Adrenal gland (tissue), 19 donors: ENCODE data around the gene HIP1. TPM values are rescaled to one million over a fixed set of nuclear protein-coding genes. Genes with fewer than 3 reads are reported as not detected.
A peak's percentile ranks its signal among the peaks of the same experiment; 100 is the strongest.
"Not testable (repeated sequence)": the region's sequence is repeated elsewhere in the genome, so short reads cannot be mapped to it uniquely, and the experiment has no call there.

ENCODE experiments used
- DNase-seq, 7 donors: peaks; one replicate each; pipeline ENCODE4 v3.0.0-alpha.2; 2019 to 2020
- H3K27ac ChIP-seq, 5 donors: fragments of 200-600 bp; sonication (generic) in 4 of 5; 1 replicate in 3 of 5; 2 replicates in 2 of 5; pipeline versions ENCODE4 v1.5.1 to v1.8.0; 2016 to 2020; ENCODE audit warnings: mild to moderate bottlenecking in 1 of 5
- H3K27me3 ChIP-seq: fragments of 200-600 bp; 2 replicates; pipeline ENCODE4 v1.8.0; 2021
- H3K36me3 ChIP-seq, 2 donors: fragments of 200-600 bp; replicated peaks in 1 of 2; 1 replicate in 1 of 2; 2 replicates in 1 of 2; pipeline versions ENCODE4 v1.5.1 to v1.8.0; 2018 to 2022
- H3K4me1 ChIP-seq, 2 donors: fragments of 200-600 bp; replicated peaks in 1 of 2; 1 replicate in 1 of 2; 2 replicates in 1 of 2; pipeline versions ENCODE4 v1.5.1 to v1.8.0; 2018 to 2021
- H3K4me3 ChIP-seq, 4 donors: fragments of 200-600 bp; sonication (generic) in 3 of 4; one replicate each; pipeline ENCODE4 v1.5.1; 2016 to 2018
- H3K9me3 ChIP-seq, 3 donors: fragments of 200-600 bp; sonication (generic) in 1 of 3; replicated peaks in 1 of 3; 1 replicate in 2 of 3; 2 replicates in 1 of 3; pipeline versions ENCODE4 v1.5.1 to v1.8.0; 2016 to 2021
- POLR2A ChIP-seq, 2 donors: fragments of 450-650 bp; IDR thresholded peaks; one replicate each; pipeline ENCODE4 v1.6.1; 2017; ENCODE audit warnings: antibody characterized with exemption in 2 of 2, mild to moderate bottlenecking in 2 of 2, moderate library complexity in 1 of 2
- WGBS, 4 donors: extraction: QIAGEN DNeasy Blood & Tissue Kit in 2 of 4; methylation state at CpG; one replicate each; pipeline versions ENCODE4 v1.1.5 to v1.1.7; 2013 to 2017; 5-methylcytosine and 5-hydroxymethylcytosine counted together
- intact Hi-C, 2 donors: fragments of 100-400 bp; cut with DNase I; formaldehyde crosslinking; loops; one replicate each; pipeline versions ENCODE4 v1.14.1 to v1.15.0; 2022 to 2023
- long read RNA-seq, 10 donors: library from polyadenylated mRNA in 3 of 10; unstranded in 2 of 10; stranded (forward) in 1 of 10; transcript quantifications; one replicate each; pipeline ENCODE4 v2.0.0 and lab custom pipeline, GENCODE V29; 2021 to 2026
- polyA plus RNA-seq, 3 donors: library from polyadenylated mRNA; stranded (reverse); fragments of 200-250 nt in 2 of 3; fragments of 350-450 nt in 1 of 3; fragmentation: Illumina TruSeq in 1 of 3; extraction: RNeasy Lipid Tissue Mini Kit (QIAGEN cat#74804) in 1 of 3; gene quantifications; one replicate each; pipeline ENCODE4 v1.2.3, GENCODE V29; 2013 to 2014
- total RNA-seq, 9 donors: library from RNA; depleted of rRNA in 4 of 9; stranded (reverse); fragments of >200 nt in 4 of 9; fragments of 120-200 nt in 1 of 9; fragmentation: NEBNext Ultra II Directional in 1 of 9; extraction: Animal tissue kit (Norgen Biotek cat#: 25700) in 1 of 9; gene quantifications; one replicate each; pipeline versions ENCODE4 v1.1.0 to v1.2.4, GENCODE V29; 2013 to 2023
- TF ChIP-seq, protein P1 (sequence below), 6 experiments: fragments of 450-650 bp in 4 of 6; fragments of 200-600 bp in 2 of 6; sonication (generic) in 1 of 6; IDR thresholded peaks; 1 replicate in 5 of 6; 2 replicates in 1 of 6; pipeline versions ENCODE4 v1.5.1 to v1.8.0; 2016 to 2021; ENCODE audit warnings: antibody characterized with exemption in 6 of 6, mild to moderate bottlenecking in 2 of 6, moderate library complexity in 1 of 6
- donor health status: healthy with polysubstance abuse.
- donor health status: Bipolar disorder and iron deficiency.
- donor health status: DM: yes; HTN: yes; CAD: no.
- donor health status: DM: no; HTN: no; CAD: no.
- donor health status: DM: no; HTN: no; CAD: no.
- donor health status: DM: yes; HTN: yes; CAD: no.

Gene HIP1
- total RNA-seq = 10 to 100 TPM; 24.3 to 48.9 (median 34.0) TPM
- 10 to 100 TPM in 1 of 3 donors, 1 to 10 TPM in 2; 5.9 to 18.2 (median 9.7) TPM for polyA plus RNA-seq
- long read RNA-seq, donor 1, partial matches to known transcripts = 0 of 1 reads
- long read RNA-seq, donor 1, other reads (novel, unspliced or antisense) = 0 of 1 reads
- long read RNA-seq, donor 2, partial matches to known transcripts = 5 of 5 reads
- long read RNA-seq, donor 2, other reads (novel, unspliced or antisense) = 0 of 5 reads
- long read RNA-seq, donor 3 = 0 reads
- long read RNA-seq, donor 4, partial matches to known transcripts = 1 of 4 reads
- long read RNA-seq, donor 4, other reads (novel, unspliced or antisense) = 3 of 4 reads
- long read RNA-seq, donor 5, full-length matches to known transcripts = 2 of 13 reads
- long read RNA-seq, donor 5, partial matches to known transcripts = 3 of 13 reads
- long read RNA-seq, donor 5, other reads (novel, unspliced or antisense) = 8 of 13 reads
- long read RNA-seq, donor 6, partial matches to known transcripts = 0 of 2 reads
- long read RNA-seq, donor 6, other reads (novel, unspliced or antisense) = 1 of 2 reads
- long read RNA-seq, donor 7 = 0 reads
- long read RNA-seq, donor 8, partial matches to known transcripts = 0 of 2 reads
- long read RNA-seq, donor 8, other reads (novel, unspliced or antisense) = 0 of 2 reads
- long read RNA-seq, donor 9, partial matches to known transcripts = 11 of 12 reads
- long read RNA-seq, donor 9, other reads (novel, unspliced or antisense) = 0 of 12 reads
- long read RNA-seq, donor 10 = 0 reads

DNA sequence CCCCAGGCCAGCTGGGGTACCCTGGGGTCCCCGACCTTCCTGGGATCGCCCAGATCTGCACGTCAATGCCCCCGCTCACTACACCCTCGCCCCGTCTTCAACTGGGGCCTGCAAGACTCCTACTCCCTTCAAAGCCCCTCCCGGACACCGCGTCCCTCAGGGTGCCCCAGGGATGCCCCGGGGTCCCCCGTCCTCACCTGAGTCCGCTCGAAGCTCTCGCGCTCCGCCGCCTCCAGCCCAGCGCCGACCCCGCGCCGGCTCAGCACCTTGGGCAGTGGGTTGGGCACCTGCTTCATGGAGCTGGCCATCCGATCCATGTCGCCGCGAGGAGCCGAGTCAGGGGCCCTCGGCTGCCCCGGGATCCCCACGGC is at the start of gene HIP1:
HIP1 (minus strand) TSS at position 338 of the 371 bp plus-strand sequence; CDS start at position 317, 21 bp downstream.
- Histone ChIP-seq H3K4me1 (peaks cover 0 to 10% of the 10 kb centered on the region in 2 donors), H3K27me3 (no peaks in the 10 kb centered on the region), H3K9me3 (no peaks in the 10 kb centered on the region), H3K27ac (peak within 1 kb of the TSS; percentile 65 to 96 (median 75)), H3K36me3 (no peaks in the 10 kb centered on the region), H3K4me3 (peak within 1 kb of the TSS; percentile 68 to 96 (median 92))
- no peak for TF ChIP-seq POLR2A (IDR thresholded peaks at IDR 0.05)
- TF ChIP-seq, protein P1, sequence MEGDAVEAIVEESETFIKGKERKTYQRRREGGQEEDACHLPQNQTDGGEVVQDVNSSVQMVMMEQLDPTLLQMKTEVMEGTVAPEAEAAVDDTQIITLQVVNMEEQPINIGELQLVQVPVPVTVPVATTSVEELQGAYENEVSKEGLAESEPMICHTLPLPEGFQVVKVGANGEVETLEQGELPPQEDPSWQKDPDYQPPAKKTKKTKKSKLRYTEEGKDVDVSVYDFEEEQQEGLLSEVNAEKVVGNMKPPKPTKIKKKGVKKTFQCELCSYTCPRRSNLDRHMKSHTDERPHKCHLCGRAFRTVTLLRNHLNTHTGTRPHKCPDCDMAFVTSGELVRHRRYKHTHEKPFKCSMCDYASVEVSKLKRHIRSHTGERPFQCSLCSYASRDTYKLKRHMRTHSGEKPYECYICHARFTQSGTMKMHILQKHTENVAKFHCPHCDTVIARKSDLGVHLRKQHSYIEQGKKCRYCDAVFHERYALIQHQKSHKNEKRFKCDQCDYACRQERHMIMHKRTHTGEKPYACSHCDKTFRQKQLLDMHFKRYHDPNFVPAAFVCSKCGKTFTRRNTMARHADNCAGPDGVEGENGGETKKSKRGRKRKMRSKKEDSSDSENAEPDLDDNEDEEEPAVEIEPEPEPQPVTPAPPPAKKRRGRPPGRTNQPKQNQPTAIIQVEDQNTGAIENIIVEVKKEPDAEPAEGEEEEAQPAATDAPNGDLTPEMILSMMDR (IDR thresholded peaks at IDR 0.05) = no peak
- WGBS, 4 donors = 0 to 1% (median 0%) methylated on average over 19 to 30 of the region's 30 CpGs; no CpG with 5 or more reads in 1 of the 4 donors
- intact Hi-C loops = no loop called here
- DNase-seq = peak in 1 of 7 donors; percentile 28

DNA sequence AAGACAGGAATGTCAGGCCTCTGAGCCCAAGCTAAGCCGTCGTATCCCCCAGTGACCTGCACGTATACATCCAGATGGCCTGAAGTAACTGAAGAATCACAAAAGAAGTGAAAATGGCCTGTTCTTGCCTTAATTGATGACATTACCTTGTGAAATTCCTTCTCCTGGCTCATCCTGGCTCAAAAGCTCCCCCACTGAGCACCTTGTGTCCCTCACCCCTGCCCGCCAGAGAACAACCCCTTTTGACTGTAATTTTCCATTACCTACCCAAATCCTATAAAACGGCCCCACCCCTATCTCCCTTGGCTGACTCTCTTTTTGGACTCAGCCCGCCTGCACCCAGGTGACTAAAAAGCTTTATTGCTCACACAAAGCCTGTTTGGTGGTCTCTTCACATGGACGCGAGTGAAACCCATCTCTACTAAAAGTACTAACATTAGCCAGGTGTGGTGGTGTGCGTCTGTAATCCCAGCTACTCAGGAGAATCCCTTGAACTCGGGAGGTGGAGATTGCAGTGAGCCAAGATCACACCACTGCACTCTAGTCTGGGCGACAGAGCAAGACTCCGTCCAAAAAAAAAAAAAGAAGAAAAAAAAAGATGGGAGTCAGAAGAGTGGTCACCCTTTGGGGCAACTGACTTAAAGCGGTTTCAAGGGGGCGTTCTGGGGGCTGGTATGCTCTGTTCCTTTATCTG is 49.6 kb upstream of the HIP1 start:
- H3K9me3 ChIP-seq, H3K4me3 ChIP-seq, H3K36me3 ChIP-seq, H3K27ac ChIP-seq, DNase-seq, H3K4me1 ChIP-seq, H3K27me3 ChIP-seq: not testable (repeated sequence)
- WGBS, 4 donors = 83 to 86% (median 84%) methylated on average over 14 of the region's 14 CpGs
- intact Hi-C loops = loop anchor here in 1 of 2 donors (10.0 kb wide), 1 partner anchor 226 kb away; no protein-coding TSS in a partner anchor

DNA sequence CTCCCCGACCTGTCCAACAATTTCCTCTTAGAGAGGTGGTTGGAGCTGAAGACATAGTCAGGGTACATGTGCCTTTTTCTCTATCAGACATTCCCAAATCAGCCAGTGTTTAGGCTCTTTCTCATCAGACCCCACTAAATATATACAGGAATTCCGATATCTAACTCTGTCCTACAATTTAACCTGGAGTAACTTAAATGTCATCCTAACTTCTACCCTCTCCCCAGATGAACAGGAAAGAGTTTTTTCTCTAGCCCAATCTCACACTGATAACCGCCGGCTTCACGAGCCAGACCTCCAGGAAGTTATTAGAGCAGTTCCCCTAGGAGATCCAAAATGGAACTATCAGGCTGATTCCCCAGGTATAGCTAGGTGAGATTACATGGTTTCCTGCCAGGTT is 44.3 kb upstream of the HIP1 start:
- intact Hi-C loops = loop anchor here in 1 of 2 donors (10.0 kb wide), 1 partner anchor 232 kb away; no protein-coding TSS in a partner anchor
- not testable (repeated sequence) for H3K9me3 ChIP-seq, H3K4me1 ChIP-seq, H3K36me3 ChIP-seq, DNase-seq, H3K4me3 ChIP-seq, H3K27ac ChIP-seq, H3K27me3 ChIP-seq
- 84 to 89% (median 87%) methylated on average over 5 of the region's 5 CpGs for whole genome bisulfite sequencing, 4 donors

DNA sequence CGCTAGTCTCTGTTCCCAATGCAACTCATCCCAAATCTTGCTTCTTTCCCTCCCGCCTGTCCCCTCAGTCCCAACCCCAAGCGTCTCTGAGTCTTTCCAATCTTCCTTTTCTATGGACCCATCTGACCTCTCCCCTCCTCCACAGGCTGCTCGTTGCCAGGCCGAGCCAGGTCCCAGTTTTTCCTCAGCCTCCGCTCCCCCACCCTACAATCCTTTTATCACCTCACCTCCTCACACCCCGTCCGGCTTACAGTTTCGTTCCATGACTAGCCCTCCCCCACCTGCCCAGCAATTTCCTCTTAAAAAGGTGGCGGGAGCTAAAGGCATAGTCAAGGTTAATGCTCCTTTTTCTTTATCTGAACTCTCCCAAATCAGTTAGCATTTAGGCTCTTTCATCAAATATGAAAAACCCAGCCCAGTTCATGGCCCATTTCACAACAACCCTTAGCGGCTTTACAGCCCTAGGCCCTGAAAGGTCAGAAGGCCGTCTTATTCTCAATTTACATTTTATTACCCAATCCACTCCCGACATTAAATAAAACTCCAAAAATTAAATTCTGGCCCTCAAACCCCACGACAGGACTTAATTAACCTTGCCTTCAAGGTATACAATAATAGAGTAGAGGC is 42.0 kb upstream of the HIP1 start:
- WGBS, 4 donors = 83 to 87% (median 86%) methylated on average over 14 of the region's 14 CpGs
- intact Hi-C loops = loop anchor here in 1 of 2 donors (10.0 kb wide), 1 partner anchor 234 kb away; no protein-coding TSS in a partner anchor
- H3K27ac ChIP-seq, H3K4me3 ChIP-seq, DNase-seq, H3K36me3 ChIP-seq, H3K9me3 ChIP-seq, H3K4me1 ChIP-seq, H3K27me3 ChIP-seq: not testable (repeated sequence)

DNA sequence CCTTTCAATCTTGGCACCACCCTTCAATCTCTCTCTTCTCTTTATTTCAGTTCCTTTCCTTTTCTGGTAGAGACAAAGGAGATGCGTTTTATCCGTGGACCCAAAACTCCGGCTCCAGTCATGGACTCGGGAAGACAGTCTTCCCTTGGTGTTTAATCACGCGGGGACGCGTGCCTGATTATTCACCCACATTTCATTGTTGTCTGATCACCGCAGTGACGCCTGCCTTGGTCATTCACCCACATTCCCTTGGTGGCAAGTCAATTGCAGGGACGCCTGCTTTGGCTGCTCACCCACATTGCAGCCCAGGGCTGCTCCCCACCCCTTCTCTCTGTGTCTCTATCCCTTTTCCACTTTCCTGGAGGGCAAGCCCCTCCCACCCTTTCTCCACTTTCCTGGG is 40.8 kb upstream of the HIP1 start:
- H3K27me3 ChIP-seq, H3K4me3 ChIP-seq, DNase-seq, intact Hi-C loops, H3K27ac ChIP-seq, H3K9me3 ChIP-seq, H3K4me1 ChIP-seq, H3K36me3 ChIP-seq: not testable (repeated sequence)
- WGBS, 4 donors = 87 to 92% (median 89%) methylated on average over 11 of the region's 11 CpGs

DNA sequence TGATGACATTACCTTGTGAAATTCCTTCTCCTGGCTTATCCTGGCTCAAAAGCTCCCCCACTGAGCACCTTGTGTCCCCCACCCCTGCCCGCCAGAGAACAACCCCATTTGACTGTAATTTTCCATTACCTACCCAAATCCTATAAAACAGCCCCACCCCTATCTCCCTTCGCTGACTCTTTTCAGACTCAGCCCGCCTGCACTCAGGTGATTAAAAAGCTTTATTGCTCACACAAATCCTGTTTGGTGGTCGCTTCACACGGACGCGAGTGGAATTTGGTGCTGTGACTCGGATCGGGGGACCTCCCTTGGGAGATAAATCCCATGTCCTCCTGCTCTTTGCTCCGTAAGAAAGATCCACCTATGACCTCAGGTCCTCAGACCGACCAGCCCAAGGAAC is 40.3 kb upstream of the HIP1 start:
- H3K27ac ChIP-seq, H3K9me3 ChIP-seq, DNase-seq, H3K4me1 ChIP-seq, intact Hi-C loops, H3K4me3 ChIP-seq, H3K27me3 ChIP-seq, H3K36me3 ChIP-seq: not testable (repeated sequence)
- WGBS, 4 donors = 80 to 87% (median 84%) methylated on average over 11 of the region's 11 CpGs
